Aorta (tissue), 5 donors: ENCODE data around the gene YY1AP1. TPM values are rescaled to one million over a fixed set of nuclear protein-coding genes. Genes with fewer than 3 reads are reported as not detected.
"Not testable (repeated sequence)": the region's sequence is repeated elsewhere in the genome, so short reads cannot be mapped to it uniquely, and the experiment has no call there.

Experiments
- ATAC-seq: fragments of 200-7000 bp; cut with Tn5 transposase; one replicate; pipeline ENCODE4 v1.9.1; 2022; ENCODE audit warnings: moderate library complexity; ENCODE audit not compliant: low FRiP score
- DNase-seq, 2 donors: peaks; one replicate each; pipeline ENCODE4 v3.0.0-alpha.2; 2020
- H3K27ac ChIP-seq, 2 donors: one replicate each; pipeline ENCODE4 v1.5.1; 2013; ENCODE audit warnings: low read length in 2 of 2, mild to moderate bottlenecking in 2 of 2, moderate library complexity in 2 of 2, control low read depth in 1 of 2, inconsistent platforms in 1 of 2, low read depth in 1 of 2
- H3K27me3 ChIP-seq, 2 donors: one replicate each; pipeline ENCODE4 v1.6.1; 2013; ENCODE audit warnings: control low read depth in 1 of 2, low read length in 1 of 2, mild to moderate bottlenecking in 1 of 2, moderate library complexity in 1 of 2; ENCODE audit not compliant: insufficient read depth in 2 of 2, control insufficient read depth in 1 of 2
- H3K36me3 ChIP-seq, 2 donors: one replicate each; pipeline ENCODE4 v1.6.1; 2013; ENCODE audit warnings: control low read depth in 1 of 2, low read length in 1 of 2, mild to moderate bottlenecking in 1 of 2; ENCODE audit not compliant: insufficient read depth in 2 of 2, control insufficient read depth in 1 of 2
- H3K4me1 ChIP-seq, 2 donors: one replicate each; pipeline ENCODE4 v1.6.1; 2013; ENCODE audit warnings: low read length in 2 of 2, control low read depth in 1 of 2, mild to moderate bottlenecking in 1 of 2, moderate library complexity in 1 of 2; ENCODE audit not compliant: insufficient read depth in 2 of 2, control insufficient read depth in 1 of 2
- H3K4me3 ChIP-seq, 2 donors: one replicate each; pipeline ENCODE4 v1.5.1; 2013; ENCODE audit warnings: low read length in 2 of 2, control low read depth in 1 of 2, mild to moderate bottlenecking in 1 of 2
- H3K9me3 ChIP-seq: one replicate; pipeline ENCODE4 v1.6.1; 2013; ENCODE audit warnings: mild to moderate bottlenecking, low read length; ENCODE audit not compliant: control insufficient read depth
- WGBS, 2 donors: extraction: QIAGEN DNeasy Blood & Tissue Kit; methylation state at CpG; one replicate each; pipeline ENCODE4 v1.1.7; 2013; 5-methylcytosine and 5-hydroxymethylcytosine counted together
- intact Hi-C, 2 donors: fragments of 100-400 bp; cut with DNase I; formaldehyde crosslinking; loops; one replicate each; pipeline versions ENCODE4 v1.14.2 to v1.15.0; 2022
- polyA plus RNA-seq, 2 donors: library from polyadenylated mRNA; stranded (reverse); fragments of 200-250 nt; gene quantifications; one replicate each; pipeline ENCODE4 v1.2.3, GENCODE V29; 2013
- total RNA-seq, 2 donors: library from RNA; stranded (reverse); fragmentation: NEBNext Ultra II Directional; extraction: Animal tissue kit (Norgen Biotek cat#: 25700); gene quantifications; one replicate each; pipeline ENCODE4 v1.2.1, GENCODE V29; 2021
- donor health status: healthy with polysubstance abuse.
- donor health status: Bipolar disorder and iron deficiency.
- donor health status: DM: no; HTN: no; CAD: no.
- donor health status: DM: no; HTN: no; CAD: no.
- donor health status: DM: yes; HTN: yes; CAD: no.

The YY1AP1 gene
- total and polyA plus RNA-seq, 4 donors, result 28.0 to 84.3 (median 62.5) TPM

DNA sequence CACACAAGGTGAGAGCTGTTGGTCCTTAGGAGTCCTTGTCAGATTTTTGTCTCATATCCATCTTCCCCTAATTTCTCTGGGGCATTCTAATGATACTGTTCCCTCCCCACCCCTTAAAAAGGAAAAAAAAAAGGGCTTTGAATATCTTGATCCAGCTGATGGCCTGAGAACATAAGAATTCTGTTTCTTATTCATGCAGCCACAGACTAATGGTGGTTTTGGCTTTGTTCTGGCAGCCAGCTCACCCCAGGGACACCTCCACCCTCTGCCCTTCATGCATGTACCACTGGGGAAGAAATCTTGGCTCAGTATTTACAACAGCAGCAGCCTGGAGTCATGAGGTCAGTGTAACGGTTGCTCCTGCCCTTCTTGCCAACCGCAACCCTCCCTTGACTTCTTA, 75.3 kb downstream of the YY1AP1 start:
- H3K4me3 ChIP-seq, DNase-seq, ATAC-seq, intact Hi-C loops, H3K27me3 ChIP-seq, H3K4me1 ChIP-seq, H3K36me3 ChIP-seq, H3K9me3 ChIP-seq, H3K27ac ChIP-seq: not testable (repeated sequence)
- WGBS, 2 donors, result no CpG with 5 or more reads among the region's 2 CpGs

DNA sequence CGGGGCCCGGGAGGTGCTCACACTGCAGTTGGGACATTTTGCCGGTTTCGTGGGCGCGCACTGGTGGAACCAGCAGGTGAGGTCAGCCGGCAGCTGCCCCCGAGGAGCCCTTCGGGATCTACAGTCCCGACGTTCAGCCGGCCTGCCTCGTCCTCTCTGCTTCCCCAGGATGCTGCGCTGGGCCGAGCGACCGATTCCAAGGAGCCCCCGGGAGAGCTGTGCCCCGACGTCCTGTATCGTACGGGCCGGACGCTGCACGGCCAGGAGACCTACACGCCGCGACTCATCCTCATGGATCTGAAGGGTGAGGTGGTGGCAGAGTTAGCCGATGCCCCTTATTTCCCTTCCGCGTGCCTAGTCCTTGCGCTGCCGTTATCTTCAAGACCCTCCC, 78.3 kb downstream of the YY1AP1 start:
- H3K4me3 ChIP-seq, H3K27me3 ChIP-seq, H3K4me1 ChIP-seq, intact Hi-C loops, ATAC-seq, H3K9me3 ChIP-seq, H3K27ac ChIP-seq, H3K36me3 ChIP-seq, DNase-seq: not testable (repeated sequence)
- 0 to 3% methylated on average over 3 to 5 of the region's 33 CpGs for WGBS, 2 donors

DNA sequence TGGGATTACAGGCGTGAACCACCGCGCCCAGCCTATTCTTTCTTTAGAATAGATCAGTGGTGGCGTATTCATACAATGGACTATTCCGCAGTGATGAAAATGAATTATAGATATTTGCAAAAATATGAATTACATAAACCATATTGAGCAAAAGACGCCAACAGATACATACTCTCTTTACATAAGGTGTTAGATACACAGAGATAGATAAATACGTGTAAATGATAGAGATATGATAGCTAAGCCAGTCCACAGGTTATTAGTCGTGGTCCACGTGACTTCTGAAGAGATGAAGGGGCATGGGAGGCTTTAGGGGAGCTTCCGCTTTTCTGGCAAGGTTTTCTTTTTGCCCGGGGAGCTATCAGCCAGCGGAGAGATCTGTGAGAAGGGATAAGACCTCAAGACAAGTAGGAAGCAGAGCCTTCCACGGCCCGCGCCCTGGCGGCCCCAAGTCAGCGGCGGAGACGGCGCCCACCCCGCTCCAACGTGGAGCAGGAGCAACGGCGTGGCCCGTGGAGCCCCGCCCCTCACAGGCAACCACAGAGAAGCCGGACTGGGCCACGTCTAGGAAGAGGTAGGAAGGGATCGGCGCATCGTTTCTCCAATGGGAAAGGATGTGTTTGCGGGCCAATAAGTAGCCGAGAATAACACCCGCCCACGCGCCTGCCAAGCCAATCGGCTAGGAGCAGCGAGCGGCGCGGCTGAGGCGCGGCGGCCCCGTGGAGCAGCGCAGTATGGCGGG, 78.9 kb downstream of the YY1AP1 start, which contains the start of gene MSTO1:
TSS of gene MSTO1 (plus strand) at position 704 of the 742 bp plus-strand sequence. CDS start at position 735, 31 bp downstream.
- ATAC-seq (peak; percentile 97), DNase-seq (peak; percentile 98)
- intact Hi-C loops, result loop anchor here in 1 of 2 donors (5.0 kb wide), 1 partner anchor 33 kb away; no protein-coding TSS in a partner anchor
- H3K27me3 ChIP-seq, result no peaks in the 10 kb centered on the region
- H3K36me3 ChIP-seq, result peaks cover 0 to 2% of the 10 kb centered on the region in 2 donors
- WGBS, 2 donors, result 8 to 9% methylated on average over 43 to 46 of the region's 47 CpGs
- no peaks in the 10 kb centered on the region for H3K9me3 ChIP-seq
- peak within 1 kb of the TSS; percentile 43 to 90 for H3K4me3 ChIP-seq
- H3K4me1 ChIP-seq, result no peaks in the 10 kb centered on the region
- H3K27ac ChIP-seq, result peak within 1 kb of the TSS in 1 of 2 donors; percentile 2

Other genes with a start within 250 kb of the YY1AP1 start
- gene ASH1L, start 126.0 kb downstream of the YY1AP1 start, total RNA-seq, result 10 to 100 TPM; 73.1 to 93.5 TPM
- 10 to 100 TPM; 13.1 to 14.6 TPM for gene ASH1L, start 126.0 kb downstream of the YY1AP1 start, polyA plus RNA-seq
- gene MSTO1, start 78.6 kb downstream of the YY1AP1 start, total RNA-seq, result 10 to 100 TPM; 44.2 to 46.5 TPM
- 10 to 100 TPM in 1 of 2 donors, 1 to 10 TPM in 1; 7.6 to 52.0 TPM for gene MSTO1, start 78.6 kb downstream of the YY1AP1 start, polyA plus RNA-seq
- gene DAP3, start 317 bp upstream of the YY1AP1 start, total RNA-seq, result 10 to 100 TPM; 67.5 to 76.7 TPM
- gene DAP3, start 317 bp upstream of the YY1AP1 start, polyA plus RNA-seq, result 10 to 100 TPM; 56.1 to 59.1 TPM
- 10 to 100 TPM; 65.4 to 81.9 TPM for gene GON4L, start 168.4 kb upstream of the YY1AP1 start, total RNA-seq
- 10 to 100 TPM in 1 of 2 donors, 1 to 10 TPM in 1; 6.4 to 43.4 TPM for gene GON4L, start 168.4 kb upstream of the YY1AP1 start, polyA plus RNA-seq
- 10 to 100 TPM; 42.8 to 49.5 TPM for gene SYT11, start 170.8 kb upstream of the YY1AP1 start, total RNA-seq
- gene SYT11, start 170.8 kb upstream of the YY1AP1 start, polyA plus RNA-seq, result 10 to 100 TPM; 12.1 to 23.6 TPM
- 10 to 100 TPM; 49.6 to 49.9 TPM for gene RIT1, start 222.6 kb upstream of the YY1AP1 start, total RNA-seq
- 10 to 100 TPM; 16.4 to 19.0 TPM for gene RIT1, start 222.6 kb upstream of the YY1AP1 start, polyA plus RNA-seq
- 10 to 100 TPM; 47.0 to 60.5 TPM for gene KHDC4, start 245.6 kb upstream of the YY1AP1 start, total RNA-seq
- 10 to 100 TPM in 1 of 2 donors, 1 to 10 TPM in 1; 6.8 to 49.5 TPM for gene KHDC4, start 245.6 kb upstream of the YY1AP1 start, polyA plus RNA-seq